Measurements from ENCODE around the gene SWT1. TPM values are rescaled to one million over a fixed set of nuclear protein-coding genes. Genes with fewer than 3 reads are reported as not detected.

The SWT1 gene
- total RNA-seq, 1 donor from 2014 or later: 11.5 TPM

- Mint-ChIP-seq H3K27me3 (ENCODE audit: unreplicated experiment) (no peaks in the 10 kb centered on the region), H3K36me3 (ENCODE audit: low read depth, unreplicated experiment) (no peaks in the 10 kb centered on the region), H3K9me3 (ENCODE audit: unreplicated experiment) (no peaks in the 10 kb centered on the region), H3K4me3 (ENCODE audit: unreplicated experiment) (no peak overlapping the region), H3K4me1 (ENCODE audit: unreplicated experiment) (no peaks in the 10 kb centered on the region), H3K27ac (ENCODE audit: unreplicated experiment) (no peak overlapping the region)
- no peak for TF ChIP-seq CTCF (IDR thresholded peaks at IDR 0.05; ENCODE audit: unreplicated experiment)
- no peak for DNase-seq (ENCODE audit: low spot score)
These were observed 171.3 kb downstream of the SWT1 start for GRCh38 chr1:185328255-185328654.

- H3K36me3 Mint-ChIP-seq (ENCODE audit: low read depth, unreplicated experiment): no peaks in the 10 kb centered on the region
- H3K4me3 Mint-ChIP-seq (ENCODE audit: unreplicated experiment): no peak overlapping the region
- DNase-seq (ENCODE audit: low spot score): no peak
- no peak overlapping the region for H3K27ac Mint-ChIP-seq (ENCODE audit: unreplicated experiment)
- no peaks in the 10 kb centered on the region for H3K27me3 Mint-ChIP-seq (ENCODE audit: unreplicated experiment)
- no peaks in the 10 kb centered on the region for H3K9me3 Mint-ChIP-seq (ENCODE audit: unreplicated experiment)
- no peaks in the 10 kb centered on the region for H3K4me1 Mint-ChIP-seq (ENCODE audit: unreplicated experiment)
- no peak for TF ChIP-seq CTCF (IDR thresholded peaks at IDR 0.05; ENCODE audit: unreplicated experiment)
These were observed 177.2 kb downstream of the SWT1 start for GRCh38 chr1:185334182-185334581.

- no peaks in the 10 kb centered on the region for H3K27me3 Mint-ChIP-seq (ENCODE audit: unreplicated experiment)
- no peaks in the 10 kb centered on the region for H3K9me3 Mint-ChIP-seq (ENCODE audit: unreplicated experiment)
- no peak for TF ChIP-seq CTCF (IDR thresholded peaks at IDR 0.05; ENCODE audit: unreplicated experiment)
- peaks cover 3% of the 10 kb centered on the region for H3K4me1 Mint-ChIP-seq (ENCODE audit: unreplicated experiment)
- DNase-seq (ENCODE audit: low spot score): no peak
- H3K27ac Mint-ChIP-seq (ENCODE audit: unreplicated experiment): no peak overlapping the region
- no peak overlapping the region for H3K4me3 Mint-ChIP-seq (ENCODE audit: unreplicated experiment)
- H3K36me3 Mint-ChIP-seq (ENCODE audit: low read depth, unreplicated experiment): no peaks in the 10 kb centered on the region
These were observed 180.3 kb downstream of the SWT1 start for GRCh38 chr1:185337246-185337645.

GRCh38 chr1:185338719-185339622 is 182.0 kb downstream of the SWT1 start:
- no peaks in the 10 kb centered on the region for H3K27me3 Mint-ChIP-seq (ENCODE audit: unreplicated experiment)
- no peaks in the 10 kb centered on the region for H3K36me3 Mint-ChIP-seq (ENCODE audit: low read depth, unreplicated experiment)
- no peak overlapping the region for H3K4me3 Mint-ChIP-seq (ENCODE audit: unreplicated experiment)
- peaks cover 3% of the 10 kb centered on the region for H3K4me1 Mint-ChIP-seq (ENCODE audit: unreplicated experiment)
- no peak for TF ChIP-seq CTCF (IDR thresholded peaks at IDR 0.05; ENCODE audit: unreplicated experiment)
- no peaks in the 10 kb centered on the region for H3K9me3 Mint-ChIP-seq (ENCODE audit: unreplicated experiment)
- no peak for DNase-seq (ENCODE audit: low spot score)
- H3K27ac Mint-ChIP-seq (ENCODE audit: unreplicated experiment): no peak overlapping the region

GRCh38 chr1:185341196-185341781 is 184.3 kb downstream of the SWT1 start:
- H3K9me3 Mint-ChIP-seq (ENCODE audit: unreplicated experiment): no peaks in the 10 kb centered on the region
- TF ChIP-seq CTCF (IDR thresholded peaks at IDR 0.05; ENCODE audit: unreplicated experiment): no peak
- H3K4me1 Mint-ChIP-seq (ENCODE audit: unreplicated experiment): peaks cover 3% of the 10 kb centered on the region
- H3K36me3 Mint-ChIP-seq (ENCODE audit: low read depth, unreplicated experiment): no peaks in the 10 kb centered on the region
- H3K27me3 Mint-ChIP-seq (ENCODE audit: unreplicated experiment): no peaks in the 10 kb centered on the region
- DNase-seq (ENCODE audit: low spot score): no peak
- no peak overlapping the region for H3K27ac Mint-ChIP-seq (ENCODE audit: unreplicated experiment)
- H3K4me3 Mint-ChIP-seq (ENCODE audit: unreplicated experiment): no peak overlapping the region

Measured in endothelial cell (in vitro differentiated cells).